HL-60 (cell line): ENCODE data around the gene HNRNPF.

Experiments used
- DNase-seq, 2 experiments: peaks; one replicate each; pipeline ENCODE4 v3.0.0-alpha.2; 2010 to 2020; ENCODE audit warnings: low read depth in 1 of 2, low spot score in 1 of 2
- H3K27ac ChIP-seq: fragments of 250-450 bp; sonication (Bioruptor Pico); replicated peaks from 2 replicates; pipeline ENCODE4 v1.5.1; 2020; ENCODE audit warnings: mild to moderate bottlenecking, moderate library complexity
- H3K27me3 ChIP-seq: fragments of 250-450 bp; sonication (Bioruptor Pico); 2 replicates; pipeline ENCODE4 v1.5.1; 2021; ENCODE audit warnings: mild to moderate bottlenecking, moderate library complexity; ENCODE audit not compliant: insufficient read depth, poor library complexity, severe bottlenecking
- H3K4me3 ChIP-seq: replicated peaks from 2 replicates; pipeline ENCODE4 v1.5.1; 2011; ENCODE audit warnings: mild to moderate bottlenecking, control low read depth, low read length; ENCODE audit not compliant: insufficient read depth
- GABPA ChIP-seq: IDR thresholded peaks from 2 replicates; pipeline ENCODE4 v1.6.1; 2012; ENCODE audit warnings: low read depth
- POLR2AphosphoS5 ChIP-seq: IDR thresholded peaks from 2 replicates; pipeline ENCODE4 v1.6.1; 2012; ENCODE audit warnings: low read depth
- SPI1 ChIP-seq: IDR thresholded peaks from 2 replicates; pipeline ENCODE4 v1.6.1; 2012; ENCODE audit warnings: low read depth, mild to moderate bottlenecking, borderline replicate concordance
- TF ChIP-seq, protein P1 (sequence below): IDR thresholded peaks from 2 replicates; pipeline ENCODE4 v1.6.1; 2012; ENCODE audit warnings: low read depth; ENCODE audit not compliant: insufficient replicate concordance
- TF ChIP-seq, protein P2 (sequence below): IDR thresholded peaks from one replicate; pipeline ENCODE4 v1.5.1; 2011; ENCODE audit warnings: low read length, control low read depth, inconsistent platforms; ENCODE audit not compliant: insufficient read depth

The HNRNPF gene

DNA sequence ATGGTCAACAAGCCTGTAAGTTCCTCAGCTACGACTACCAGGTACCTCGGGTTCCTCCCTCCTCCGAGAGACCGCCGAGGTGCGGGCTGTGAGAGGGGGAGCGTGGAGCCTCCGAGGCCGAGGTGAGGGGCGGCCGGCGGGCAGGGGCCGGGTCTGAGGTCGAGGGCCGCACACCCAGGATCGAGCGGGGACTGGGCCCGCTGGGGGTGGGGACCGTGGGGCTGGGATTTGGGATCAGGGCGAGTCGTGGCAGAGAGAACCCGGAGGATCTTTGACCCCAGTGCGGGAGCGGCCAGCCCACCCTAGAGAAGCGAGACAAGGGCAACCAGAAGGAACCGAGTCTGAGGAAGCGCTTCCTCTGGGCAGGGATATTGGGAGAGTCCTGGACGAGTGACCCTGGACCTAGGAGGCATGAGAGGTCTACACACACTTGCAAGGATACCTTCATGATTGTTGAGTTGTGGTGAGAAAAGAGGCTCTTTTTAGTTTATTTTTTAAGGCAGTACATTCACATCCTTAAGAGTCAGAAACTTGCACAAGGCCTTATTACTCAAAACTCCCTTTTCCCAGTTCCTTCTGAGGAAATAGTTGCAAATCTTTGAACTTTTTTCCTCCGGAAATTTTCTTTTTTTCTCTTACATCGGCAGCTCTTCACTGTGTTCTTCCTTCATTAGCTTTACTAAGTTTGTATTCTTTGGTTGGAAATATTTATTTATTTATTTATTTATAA lies 28.3 kb upstream of the HNRNPF start:
- Histone ChIP-seq H3K27me3 (no peaks in the 10 kb centered on the region), H3K27ac (peak overlapping the region; percentile 96), H3K4me3 (peak overlapping the region; percentile 58)
- TF ChIP-seq GABPA (no peak), SPI1 (no peak), POLR2AphosphoS5 (no peak)
- TF ChIP-seq, protein P1, sequence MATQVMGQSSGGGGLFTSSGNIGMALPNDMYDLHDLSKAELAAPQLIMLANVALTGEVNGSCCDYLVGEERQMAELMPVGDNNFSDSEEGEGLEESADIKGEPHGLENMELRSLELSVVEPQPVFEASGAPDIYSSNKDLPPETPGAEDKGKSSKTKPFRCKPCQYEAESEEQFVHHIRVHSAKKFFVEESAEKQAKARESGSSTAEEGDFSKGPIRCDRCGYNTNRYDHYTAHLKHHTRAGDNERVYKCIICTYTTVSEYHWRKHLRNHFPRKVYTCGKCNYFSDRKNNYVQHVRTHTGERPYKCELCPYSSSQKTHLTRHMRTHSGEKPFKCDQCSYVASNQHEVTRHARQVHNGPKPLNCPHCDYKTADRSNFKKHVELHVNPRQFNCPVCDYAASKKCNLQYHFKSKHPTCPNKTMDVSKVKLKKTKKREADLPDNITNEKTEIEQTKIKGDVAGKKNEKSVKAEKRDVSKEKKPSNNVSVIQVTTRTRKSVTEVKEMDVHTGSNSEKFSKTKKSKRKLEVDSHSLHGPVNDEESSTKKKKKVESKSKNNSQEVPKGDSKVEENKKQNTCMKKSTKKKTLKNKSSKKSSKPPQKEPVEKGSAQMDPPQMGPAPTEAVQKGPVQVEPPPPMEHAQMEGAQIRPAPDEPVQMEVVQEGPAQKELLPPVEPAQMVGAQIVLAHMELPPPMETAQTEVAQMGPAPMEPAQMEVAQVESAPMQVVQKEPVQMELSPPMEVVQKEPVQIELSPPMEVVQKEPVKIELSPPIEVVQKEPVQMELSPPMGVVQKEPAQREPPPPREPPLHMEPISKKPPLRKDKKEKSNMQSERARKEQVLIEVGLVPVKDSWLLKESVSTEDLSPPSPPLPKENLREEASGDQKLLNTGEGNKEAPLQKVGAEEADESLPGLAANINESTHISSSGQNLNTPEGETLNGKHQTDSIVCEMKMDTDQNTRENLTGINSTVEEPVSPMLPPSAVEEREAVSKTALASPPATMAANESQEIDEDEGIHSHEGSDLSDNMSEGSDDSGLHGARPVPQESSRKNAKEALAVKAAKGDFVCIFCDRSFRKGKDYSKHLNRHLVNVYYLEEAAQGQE, result no peak
- TF ChIP-seq, protein P2, sequence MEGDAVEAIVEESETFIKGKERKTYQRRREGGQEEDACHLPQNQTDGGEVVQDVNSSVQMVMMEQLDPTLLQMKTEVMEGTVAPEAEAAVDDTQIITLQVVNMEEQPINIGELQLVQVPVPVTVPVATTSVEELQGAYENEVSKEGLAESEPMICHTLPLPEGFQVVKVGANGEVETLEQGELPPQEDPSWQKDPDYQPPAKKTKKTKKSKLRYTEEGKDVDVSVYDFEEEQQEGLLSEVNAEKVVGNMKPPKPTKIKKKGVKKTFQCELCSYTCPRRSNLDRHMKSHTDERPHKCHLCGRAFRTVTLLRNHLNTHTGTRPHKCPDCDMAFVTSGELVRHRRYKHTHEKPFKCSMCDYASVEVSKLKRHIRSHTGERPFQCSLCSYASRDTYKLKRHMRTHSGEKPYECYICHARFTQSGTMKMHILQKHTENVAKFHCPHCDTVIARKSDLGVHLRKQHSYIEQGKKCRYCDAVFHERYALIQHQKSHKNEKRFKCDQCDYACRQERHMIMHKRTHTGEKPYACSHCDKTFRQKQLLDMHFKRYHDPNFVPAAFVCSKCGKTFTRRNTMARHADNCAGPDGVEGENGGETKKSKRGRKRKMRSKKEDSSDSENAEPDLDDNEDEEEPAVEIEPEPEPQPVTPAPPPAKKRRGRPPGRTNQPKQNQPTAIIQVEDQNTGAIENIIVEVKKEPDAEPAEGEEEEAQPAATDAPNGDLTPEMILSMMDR, result no peak
- DNase-seq, result no peak

DNA sequence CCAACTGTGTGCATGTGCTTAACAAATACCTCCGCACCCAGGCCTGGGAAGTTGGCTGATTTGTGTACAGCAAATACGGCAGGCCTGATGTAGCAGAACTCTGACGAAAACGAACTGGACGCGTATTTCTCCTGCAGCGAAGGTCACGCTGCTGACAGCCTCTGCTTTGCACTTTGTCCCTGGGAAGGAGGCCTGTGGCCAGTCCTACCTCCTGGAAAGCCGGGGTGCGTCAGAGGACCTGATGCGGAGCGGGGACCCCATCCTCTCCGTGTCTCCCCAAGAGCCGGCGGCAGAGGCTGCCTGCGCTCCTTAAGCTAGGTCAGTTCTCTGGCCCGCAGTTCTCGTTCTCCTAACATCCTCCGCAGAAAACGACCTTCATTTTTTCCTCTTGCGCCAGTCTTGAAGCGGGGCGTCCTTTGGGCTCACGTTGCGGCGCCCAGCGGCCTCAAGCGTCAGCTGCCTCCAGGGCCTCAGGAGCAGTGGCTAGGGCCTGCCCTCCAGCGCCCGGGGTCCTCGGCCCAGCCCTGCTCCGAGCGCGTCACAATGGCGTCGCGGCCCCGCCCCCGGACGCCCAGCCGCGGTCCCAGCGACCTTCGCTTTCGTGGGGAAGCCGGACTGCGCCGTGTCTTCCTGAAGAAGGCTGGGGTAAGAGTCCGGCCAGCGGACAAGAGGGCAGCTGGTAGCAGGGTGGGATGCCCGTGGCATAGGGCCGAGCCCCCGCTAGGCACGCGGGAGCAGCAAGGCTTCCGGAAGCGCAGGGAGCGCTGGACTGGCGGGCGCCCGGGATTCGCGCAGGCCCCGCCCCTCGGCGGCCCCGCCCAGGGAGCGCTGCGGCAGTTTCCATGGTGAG lies 27.5 kb upstream of the HNRNPF start, which contains the start of gene ZNF487:
Gene ZNF487 (plus strand): TSS at position 821 of the 850 bp plus-strand sequence. CDS start 38,703 bp downstream, outside the sequence.
- no peaks in the 10 kb centered on the region for H3K27me3 ChIP-seq
- peak within 1 kb of the TSS; percentile 96 for H3K27ac ChIP-seq
- peak; percentile 88 to 91 for DNase-seq
- H3K4me3 ChIP-seq, result peak within 1 kb of the TSS; percentile 58
- TF ChIP-seq GABPA (no peak), POLR2AphosphoS5 (peak; percentile 88)
- TF ChIP-seq, protein P2, result no peak

DNA sequence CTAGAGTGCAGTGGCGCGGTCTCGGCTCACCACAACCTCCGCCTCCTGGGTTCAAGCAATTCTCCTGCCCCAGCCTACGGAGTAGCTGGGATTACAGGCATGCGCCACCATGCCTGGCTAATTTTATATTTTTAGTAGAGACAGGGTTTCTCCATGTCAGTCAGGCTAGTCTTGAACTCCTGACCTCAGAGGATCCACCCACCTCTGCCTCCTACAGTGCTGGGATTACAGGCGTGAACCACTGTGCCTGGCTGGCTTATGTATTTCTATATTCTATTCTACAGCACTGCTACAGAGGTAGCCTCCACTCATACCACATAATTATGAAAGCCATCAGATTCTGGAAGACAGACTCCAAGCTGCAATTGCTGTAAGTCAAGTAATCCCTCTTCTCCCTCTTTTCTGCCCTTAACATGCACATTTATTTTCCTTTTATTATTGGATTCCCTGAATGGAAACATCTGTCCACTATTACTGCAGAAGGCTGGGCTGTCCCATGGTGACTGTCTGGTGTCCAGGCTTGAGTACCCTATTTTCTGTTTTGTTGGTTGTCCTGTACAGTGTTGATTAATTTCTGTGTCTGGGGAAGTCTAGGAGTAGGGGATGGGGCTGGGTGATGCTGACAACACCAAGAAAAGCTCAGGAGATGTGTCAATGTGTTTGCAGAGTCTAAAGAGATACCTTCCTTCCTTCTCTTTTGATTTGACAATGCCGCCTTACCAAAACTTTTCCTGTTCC lies 22.1 kb upstream of the HNRNPF start:
- no peaks in the 10 kb centered on the region for H3K27me3 ChIP-seq
- H3K27ac ChIP-seq, result peak overlapping the region; percentile 78
- DNase-seq, result peak in 1 of 2 experiments; percentile 43
- TF ChIP-seq GABPA (no peak), POLR2AphosphoS5 (no peak)
- TF ChIP-seq, protein P1, result no peak
- H3K4me3 ChIP-seq, result no peak overlapping the region
